GM19328 (cell line): ENCODE measurements around the gene SGIP1.

Experiments
- ATAC-seq: cut with Tn5 transposase; IDR thresholded peaks from one replicate; pipeline ENCODE4 v1.9.1; 2021; ENCODE audit warnings: mild to moderate bottlenecking, moderate library complexity; ENCODE audit not compliant: unreplicated experiment

SGIP1 gene

DNA sequence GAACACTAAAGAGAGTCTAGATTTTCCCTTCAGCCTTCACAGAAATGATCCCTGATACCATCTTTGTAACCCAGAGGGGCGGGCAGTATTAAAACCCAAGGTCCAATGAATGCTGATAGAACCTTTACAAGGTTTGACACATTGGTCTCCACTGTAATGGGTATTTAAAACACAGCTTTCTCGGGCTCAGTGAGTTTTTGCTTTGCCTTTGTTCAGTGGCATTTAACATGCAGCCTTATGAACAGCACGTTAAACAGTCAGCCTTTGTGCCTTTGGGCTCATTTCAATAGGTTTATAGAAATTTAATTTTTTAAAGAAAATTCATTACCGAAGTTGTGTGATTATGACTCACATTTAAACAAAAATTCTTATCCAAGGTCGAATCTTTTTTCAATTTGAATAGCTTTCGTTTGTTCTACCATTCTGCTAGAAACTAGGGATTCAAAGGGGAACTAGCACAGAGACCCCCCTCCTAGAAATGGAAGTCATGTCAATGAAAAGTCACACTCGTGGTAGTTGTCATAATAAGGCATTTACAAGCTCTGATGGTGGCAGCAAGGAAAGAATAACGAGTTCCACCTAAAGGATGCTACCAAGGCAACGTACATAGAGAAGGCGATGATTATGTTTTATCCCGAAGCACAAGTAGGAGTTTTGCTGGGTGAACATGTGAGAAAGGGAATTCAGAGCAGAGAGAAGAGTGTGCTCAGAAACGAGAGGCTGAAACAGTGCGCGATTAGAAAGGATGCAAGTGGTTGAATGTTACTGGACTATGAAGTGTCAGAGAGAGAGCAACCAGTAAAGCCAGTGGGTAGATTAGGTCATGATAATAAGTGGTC, 66.2 kb downstream of the SGIP1 start:
- no peak for ATAC-seq

DNA sequence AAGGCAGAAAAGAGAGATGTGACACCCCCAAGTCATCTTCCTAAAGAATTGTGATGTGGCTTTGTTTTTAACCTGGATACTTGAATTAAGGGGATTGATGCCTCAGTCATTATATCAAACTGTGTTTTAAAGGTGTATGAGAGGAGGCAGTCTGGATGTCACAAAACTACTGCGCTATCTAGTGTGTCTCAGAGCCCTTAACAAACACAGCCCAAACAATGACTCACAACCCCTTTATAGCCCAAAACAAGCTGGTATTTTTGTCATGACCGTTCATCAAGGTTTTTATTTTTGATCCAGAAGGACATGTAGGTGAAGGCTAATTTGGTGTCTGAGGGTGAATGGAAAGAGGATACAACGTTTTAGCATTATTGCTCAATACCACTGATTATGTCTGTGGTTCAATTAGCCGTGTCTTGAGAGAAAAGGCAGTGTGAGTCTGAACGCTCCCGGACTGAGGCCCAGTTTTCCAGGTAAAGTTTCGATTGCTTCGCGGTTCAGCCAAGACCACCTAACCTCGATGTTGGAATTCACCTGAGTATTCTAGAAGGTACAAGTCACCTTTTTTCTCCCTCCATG, 71.6 kb downstream of the SGIP1 start:
- ATAC-seq = no peak

DNA sequence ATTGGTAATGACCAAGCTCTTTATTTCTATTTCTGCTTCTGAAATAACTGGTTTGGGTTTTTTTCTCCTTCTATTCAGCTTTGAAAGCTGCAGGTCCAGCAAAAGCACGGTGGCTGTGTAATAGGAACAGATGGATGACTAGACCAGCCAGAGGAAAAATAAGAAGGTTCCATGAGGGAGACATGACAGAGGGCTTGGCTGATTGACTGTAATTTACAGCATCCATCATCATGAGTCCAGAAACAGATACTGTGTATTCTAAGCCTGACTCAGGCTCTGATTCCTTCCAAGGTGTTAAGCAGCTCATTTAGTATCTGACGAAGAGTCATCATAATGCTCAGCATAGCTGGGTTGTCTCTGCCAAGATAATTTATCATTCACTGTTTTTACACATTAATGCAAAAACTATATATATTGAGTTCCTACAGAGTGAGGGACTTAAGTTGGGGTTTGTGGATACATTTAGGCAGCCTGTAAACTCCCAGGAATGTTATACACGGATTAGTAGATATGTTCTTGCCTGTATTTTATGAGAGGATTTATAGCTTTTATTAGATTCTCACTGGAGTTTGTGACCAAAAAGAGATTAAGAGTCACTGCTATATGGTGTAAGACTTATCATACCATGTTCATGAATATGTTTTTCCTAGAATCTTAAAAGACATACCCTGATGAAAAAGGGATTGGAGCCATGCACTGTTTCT, 72.6 kb downstream of the SGIP1 start:
- ATAC-seq = no peak

DNA sequence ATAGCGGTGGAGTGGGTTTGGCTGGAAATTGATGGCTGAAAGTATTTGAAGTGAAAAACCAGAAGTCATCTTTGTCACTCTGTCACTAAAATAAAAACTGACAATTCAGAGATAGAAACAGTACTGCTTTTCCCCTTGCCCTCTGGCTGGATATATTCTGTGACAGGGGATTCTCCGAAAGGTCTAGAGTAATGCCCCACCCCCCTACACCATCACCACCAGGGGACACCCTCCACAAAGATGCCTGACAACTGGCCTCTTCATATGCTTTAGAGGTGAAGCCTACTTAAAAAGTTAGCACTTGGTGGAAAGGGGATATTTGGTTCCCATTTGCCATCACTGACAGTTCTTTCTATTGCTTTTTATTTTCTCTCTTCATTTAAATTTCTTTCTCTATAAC, 73.5 kb downstream of the SGIP1 start:
- no peak for ATAC-seq

DNA sequence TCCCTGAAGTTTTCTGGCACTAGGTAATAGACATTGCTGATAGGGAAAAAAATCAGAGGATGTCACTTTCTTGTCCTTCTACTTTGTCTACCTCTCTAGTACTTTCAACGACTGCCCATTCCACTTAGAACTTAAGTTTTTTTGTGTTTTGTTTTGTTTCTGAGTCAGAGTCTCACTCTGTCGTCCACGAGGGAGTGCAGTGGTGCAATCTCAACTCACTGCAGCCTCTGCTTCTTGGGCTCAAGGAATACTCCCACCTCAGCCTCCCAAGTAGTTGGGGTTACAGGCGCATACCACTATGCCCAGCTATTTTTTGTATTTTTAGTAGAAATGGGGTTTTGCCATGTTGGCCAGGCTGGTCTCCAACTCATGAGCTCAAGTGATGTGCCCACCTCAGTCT, 79.2 kb downstream of the SGIP1 start:
- no peak for ATAC-seq

DNA sequence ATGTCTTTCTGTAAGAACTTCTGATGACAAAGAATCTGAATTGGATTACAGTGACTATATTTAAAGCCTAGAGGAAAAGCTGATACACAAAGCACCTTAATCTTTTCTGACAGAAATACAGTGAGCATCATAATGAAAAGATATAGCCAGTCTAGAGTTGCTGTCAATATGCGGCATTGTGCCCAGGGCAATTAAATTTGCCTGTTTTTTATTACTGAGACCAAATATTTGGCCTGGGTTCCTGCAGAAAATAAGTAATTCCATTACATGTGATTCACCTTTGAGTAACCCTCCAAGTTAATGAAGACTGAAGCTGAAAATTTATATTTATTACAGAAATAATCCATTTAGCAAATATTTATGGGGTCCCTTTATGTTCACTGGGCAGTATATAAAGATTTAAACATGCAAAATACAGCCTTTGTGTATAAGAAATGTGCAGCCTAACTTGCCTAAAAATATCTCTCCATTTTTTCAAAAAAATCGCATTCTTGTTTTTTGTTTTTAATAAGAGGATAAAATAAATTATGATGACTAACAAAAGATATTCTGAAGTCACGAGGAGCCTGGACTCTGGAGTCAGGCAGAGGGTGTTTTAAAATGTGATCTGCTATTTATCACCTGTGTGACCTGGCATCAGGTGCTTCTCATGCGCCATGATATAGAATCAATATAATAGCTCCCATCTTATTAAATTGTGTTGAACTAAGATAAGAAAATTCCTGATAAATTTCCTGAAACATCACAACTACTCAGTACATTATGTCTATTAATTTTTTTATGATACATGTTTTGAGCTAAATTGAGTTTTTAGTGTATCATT, 83.6 kb downstream of the SGIP1 start:
- no peak for ATAC-seq

DNA sequence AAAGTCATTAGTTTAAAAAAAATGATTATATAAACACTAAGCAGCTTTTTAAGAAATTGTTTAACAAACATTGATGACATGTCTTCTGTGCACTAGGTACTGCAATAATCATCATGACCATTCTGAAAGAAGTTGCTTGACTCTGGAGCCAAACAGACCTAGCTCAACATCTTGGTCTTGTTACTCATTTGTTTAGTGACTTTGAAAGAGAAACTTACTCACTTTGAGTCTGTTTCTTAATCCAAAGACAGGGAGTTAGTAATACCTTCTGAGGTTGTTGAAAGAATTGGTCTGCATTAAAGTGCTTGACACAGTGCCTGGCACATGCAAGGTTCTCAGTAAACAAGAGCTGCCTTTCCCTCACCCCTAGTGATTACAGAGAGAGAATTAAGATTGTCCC, 84.4 kb downstream of the SGIP1 start:
- ATAC-seq = no peak

DNA sequence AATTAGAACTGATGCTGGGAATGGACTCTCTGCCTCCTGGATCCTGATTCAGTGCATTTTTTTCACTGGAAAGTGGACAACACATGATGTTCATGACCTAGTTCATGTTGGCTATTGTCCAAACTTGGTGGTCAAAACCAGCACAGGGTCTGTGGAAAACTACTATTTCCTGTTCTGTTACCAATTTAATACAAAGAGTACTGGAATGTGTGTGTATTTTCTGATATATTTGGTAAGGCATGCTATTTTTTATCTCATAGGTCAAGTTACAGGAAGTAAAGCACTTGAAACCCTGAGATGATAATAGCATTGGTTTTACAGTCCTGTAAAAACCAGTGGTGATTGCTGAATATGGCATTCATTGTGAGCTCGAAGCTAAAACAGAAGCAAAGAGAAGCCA, 89.9 kb downstream of the SGIP1 start:
- no peak for ATAC-seq

DNA sequence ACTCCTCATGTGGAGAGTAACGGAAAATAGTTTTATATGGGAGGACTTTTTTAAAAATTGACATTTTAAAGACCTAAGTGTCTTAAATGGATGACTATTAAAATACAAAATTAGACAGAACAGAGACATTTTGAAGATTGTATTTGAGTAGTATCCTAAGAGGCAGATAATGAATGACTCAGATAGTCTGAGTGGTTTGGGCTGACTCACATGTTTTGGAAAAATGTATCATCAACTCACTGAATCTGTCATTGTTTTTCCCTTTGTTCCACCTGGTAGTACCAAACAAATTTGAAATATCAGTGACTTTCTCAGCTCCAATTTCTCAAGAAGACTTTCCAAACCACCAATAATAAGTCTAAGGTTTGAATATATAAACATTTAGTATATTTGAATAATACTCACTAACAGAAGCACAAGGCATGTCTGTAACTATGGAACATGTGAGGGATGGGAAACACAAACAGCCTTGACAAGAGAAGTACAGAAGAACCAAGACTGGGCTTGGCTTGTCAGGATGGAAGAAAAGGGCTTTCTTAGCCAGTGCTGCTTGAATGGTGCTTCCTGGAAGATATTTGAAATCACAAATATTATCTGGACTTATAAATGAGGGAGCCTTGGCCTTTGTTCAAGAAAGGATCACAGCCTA, 90.6 kb downstream of the SGIP1 start:
- no peak for ATAC-seq

DNA sequence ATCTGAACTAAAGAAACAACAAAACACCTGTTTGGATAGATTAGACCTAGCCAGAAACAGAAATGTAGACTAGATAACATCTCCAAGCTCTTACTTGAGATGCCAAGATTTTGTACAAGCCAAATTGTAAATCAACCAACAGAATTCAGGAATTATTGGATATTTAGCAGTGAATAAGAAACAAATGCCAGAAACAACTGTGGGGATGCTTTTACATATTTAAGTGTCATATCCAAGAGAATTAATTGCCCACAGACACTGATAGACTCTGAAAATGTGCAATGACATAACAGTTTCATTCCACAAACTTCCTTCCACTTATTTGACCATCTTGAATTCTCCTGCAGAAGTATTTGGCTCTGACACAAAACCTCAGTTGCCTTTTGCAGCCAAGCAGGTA, 92.3 kb downstream of the SGIP1 start:
- ATAC-seq = no peak

DNA sequence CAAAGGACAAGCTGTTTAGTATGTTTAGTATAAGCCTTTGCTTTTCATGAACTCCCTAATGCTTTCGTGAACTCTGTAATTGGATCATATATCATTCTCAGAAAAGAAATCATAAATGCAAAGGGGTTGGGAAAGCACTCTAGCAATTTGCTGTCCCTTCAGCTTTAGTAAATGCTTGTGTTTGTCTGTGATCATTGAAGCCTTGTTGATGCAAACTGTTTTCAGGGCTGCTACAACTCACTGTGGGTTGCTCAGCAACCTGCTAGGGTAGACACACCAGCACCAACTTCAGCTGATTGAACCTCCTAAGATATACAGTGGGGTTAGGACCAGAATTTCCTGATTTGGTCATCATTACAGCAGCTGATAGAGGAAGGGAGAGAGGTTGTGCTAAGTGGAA, 95.0 kb downstream of the SGIP1 start:
- no peak for ATAC-seq

DNA sequence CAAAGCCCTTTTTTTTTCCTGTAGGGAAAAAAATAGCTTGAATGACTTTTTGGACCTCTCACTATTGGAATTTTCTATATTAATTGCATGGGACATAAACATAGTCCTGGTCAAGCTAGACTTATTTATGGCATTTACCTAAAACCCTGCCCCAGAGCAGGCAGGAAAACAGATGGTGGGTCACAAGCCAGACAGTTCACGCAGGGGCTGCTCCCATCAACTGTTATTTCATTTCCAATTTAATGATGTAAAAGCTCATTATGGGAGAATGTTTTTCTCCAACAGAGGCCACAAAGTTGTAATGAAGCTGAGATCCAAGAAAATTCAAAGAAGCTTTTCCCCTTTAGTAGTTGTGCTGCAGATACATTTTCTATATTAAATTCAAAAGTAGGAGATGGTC, 99.2 kb downstream of the SGIP1 start:
- no peak for ATAC-seq

DNA sequence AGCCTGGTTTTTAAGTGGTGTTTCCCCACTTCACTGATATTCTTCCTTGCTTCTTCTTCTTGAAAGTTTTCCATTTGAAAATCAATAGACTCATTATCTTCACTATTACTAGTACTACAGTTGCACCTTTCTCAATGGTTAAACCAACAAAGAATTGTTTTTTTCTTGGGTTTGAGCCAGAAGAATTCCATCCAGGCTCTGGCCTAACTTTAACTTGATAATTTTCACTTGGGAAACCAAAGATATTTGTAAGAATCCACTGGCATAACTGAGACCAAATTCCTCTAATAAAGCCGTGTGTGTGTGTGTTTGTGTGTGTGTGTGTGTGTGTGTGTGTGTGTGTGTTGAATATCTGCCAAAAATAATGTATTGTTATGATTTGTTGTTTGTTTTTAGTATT, 103.2 kb downstream of the SGIP1 start:
- ATAC-seq = no peak

DNA sequence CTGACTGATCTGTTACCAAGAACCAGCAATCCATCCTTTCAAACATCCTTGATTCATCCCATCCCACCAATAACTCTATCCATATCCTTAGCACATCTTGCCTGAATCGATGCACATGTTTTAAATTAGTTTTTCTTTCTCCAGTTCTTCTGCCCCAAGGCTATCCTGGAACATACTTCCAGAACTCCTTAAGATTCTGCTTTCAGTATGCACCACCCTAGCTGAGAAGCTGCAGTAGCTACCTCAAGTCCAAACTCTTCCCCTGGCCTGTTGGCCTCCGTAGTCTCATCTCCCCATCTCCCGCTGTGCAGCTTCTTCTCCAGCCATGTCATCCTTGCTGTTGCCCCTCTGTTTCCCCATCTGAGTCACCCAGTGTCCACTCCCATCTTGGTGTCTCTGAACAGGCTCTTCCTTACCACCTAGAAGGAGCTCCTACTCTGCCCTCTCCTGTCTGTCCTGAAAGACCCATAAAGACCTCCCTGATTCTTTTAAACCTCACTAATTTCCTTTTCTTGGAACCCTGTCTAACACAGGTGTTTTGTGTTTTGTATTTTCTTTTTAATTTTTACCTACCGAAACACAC, 108.0 kb downstream of the SGIP1 start:
- ATAC-seq = no peak

DNA sequence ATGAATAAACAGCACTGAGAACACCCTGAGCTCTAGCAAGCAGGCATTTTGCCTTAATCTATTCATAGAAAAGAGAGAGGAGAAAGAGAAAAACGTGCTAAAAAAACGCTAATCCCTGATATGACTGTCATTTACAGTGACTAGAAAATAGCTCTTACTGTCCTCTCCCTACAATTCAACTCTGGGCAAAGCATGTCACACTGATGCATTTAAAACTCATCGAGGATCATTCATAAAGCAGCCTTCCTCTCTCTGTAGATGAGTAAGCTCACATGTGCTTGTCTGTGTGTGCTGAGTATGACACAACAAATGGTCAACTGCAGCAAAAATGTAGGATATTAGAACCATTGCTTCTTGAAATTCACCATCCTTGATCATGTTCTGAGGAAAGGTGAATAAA, 109.0 kb downstream of the SGIP1 start:
- ATAC-seq = no peak

DNA sequence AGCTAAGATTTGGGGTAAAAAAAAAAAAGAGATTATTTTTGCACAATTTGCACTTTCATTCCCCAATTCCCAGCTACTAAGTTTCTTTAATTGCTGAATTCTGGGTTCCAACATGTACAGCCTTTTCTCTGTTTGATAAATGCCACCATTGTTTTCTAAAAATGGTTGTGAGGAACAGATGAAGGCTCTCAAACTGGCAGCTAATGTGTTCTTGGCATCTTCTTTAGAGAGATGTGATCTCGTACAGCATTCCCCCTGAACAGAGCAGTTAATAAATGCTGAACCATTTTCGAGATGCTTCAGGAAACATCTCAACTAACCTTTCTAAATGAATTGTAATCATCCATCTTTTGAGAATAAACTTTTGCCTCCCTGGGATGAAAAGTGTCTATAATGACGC, 110.4 kb downstream of the SGIP1 start:
- ATAC-seq = no peak

DNA sequence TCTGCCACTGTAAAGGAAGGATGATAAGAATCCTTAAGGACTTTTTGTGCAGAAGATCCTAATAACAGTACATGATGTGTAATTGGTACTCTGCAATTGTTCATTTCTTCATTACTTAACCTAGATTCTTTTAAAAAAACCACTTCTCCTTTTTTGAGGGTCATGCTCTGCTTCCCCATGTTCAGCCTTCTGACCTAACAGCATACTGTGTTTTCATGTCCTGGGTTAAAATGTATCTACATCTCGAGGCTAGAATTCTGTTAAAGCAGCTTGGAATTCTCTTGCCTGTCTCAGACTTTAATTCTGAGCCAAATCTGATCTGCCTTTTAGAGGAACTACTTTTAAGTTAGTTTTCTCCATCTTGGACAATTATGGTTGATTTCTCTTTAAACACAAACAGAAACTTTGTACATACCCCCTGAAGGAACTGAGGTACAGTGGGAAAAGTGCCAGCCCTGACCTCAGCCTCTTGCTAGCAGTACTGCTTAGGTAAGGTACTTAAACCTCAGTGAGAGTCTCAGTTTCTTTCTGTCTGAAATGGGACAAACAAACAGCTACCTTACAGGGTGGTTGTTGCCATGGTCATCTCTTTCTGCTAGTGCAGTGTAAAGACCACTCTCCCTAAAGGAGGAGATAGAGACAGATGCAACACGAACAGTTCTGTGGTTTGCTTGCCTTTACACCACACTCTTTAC, 115.1 kb downstream of the SGIP1 start:
- ATAC-seq = peak; percentile 82

DNA sequence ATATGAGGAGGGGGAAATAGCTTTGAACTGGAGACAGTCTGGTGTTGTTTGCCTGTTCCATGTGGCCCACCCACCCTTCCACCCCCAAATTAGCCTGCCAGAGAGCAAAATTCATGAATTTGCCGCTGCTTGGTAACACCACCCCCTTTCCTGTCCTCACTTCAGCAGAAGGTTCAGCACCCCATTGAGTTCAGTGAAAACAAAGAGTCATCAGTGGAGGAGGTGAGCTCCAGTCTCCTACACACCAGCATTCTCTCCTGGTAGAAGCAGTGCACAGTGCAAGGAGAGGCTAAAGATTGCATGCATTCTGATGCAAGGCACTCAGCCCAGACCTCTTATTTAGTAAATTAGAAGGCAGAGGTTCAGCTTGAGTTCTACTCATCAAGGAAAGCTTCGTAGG, 118.6 kb downstream of the SGIP1 start:
- ATAC-seq = no peak

DNA sequence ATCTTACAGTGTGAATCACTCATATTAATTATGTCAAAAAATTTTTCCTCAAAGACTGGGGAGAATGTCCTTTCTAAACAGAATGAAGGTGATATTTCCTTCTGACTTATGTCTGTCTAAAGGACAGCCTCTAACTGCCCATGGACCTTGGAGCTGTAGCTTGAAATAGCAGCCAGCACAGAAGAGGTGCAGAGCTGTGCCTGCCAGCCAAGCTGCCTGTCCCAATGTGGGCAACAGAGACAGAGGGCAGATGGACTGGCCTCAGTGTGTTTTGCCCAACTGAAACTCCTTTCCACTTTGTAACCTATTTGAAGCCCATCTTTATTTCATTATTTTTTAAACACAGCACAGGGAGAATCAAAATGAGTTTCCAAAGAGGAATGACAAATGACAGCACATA, 120.7 kb downstream of the SGIP1 start:
- ATAC-seq = no peak

DNA sequence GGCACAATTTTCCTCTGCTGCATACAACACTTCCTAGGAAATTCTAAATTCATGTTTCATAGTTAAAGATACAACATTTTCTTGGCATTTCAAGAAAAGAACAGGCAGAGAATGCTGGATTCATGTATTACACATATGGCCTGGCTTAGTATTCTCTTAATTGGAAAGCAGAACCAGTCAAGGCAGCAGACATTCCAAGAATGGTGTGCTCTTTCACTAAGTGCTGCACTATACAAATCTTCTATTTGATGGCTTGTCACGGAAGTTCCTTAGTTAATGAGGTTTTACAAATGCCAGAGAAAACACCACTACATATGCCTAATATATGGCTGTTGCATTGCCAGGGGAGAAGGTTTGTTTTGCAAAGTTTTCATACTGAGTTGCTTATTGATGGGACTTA, 137.5 kb downstream of the SGIP1 start:
- ATAC-seq = no peak
